ENCODE results near the gene FXR2. TPM values are rescaled to one million over a fixed set of nuclear protein-coding genes. Genes with fewer than 3 reads are reported as not detected.

FXR2 gene
- total and polyA plus RNA-seq, 3 donors from 2014 or later = 53.8 to 76.0 (median 60.3) TPM

- Histone ChIP-seq H3K4me1 (peaks cover 12% of the 10 kb centered on the region), H3K27me3 (no peaks in the 10 kb centered on the region), H3K36me3 (ENCODE audit: low read depth, missing control alignments) (no peaks in the 10 kb centered on the region), H3K27ac (no peak overlapping the region), H3K9me3 (no peaks in the 10 kb centered on the region), H3K4me3 (no peak overlapping the region)
- TF ChIP-seq POLR2A (IDR thresholded peaks at IDR 0.05) (no peak), CTCF (IDR thresholded peaks at IDR 0.05) (no peak)
- DNase-seq = no peak
- 76 to 86% methylated on average over 5 of the region's 5 CpGs for WGBS, 2 donors
- intact Hi-C loops (cut with DNase I; ENCODE audit: low total_unique reads) = loop anchor here (10.0 kb wide), 1 partner anchor 215 kb away; the partner anchor contains the start of genes KCTD11 and TMEM95
Measured at GRCh38 chr17:7569571-7569970, 45.1 kb downstream of the FXR2 start.

- 63 to 65% methylated on average over 22 to 30 of the region's 30 CpGs for WGBS, 2 donors
- Histone ChIP-seq H3K36me3 (ENCODE audit: low read depth, missing control alignments) (no peaks in the 10 kb centered on the region), H3K4me3 (peak overlapping the region in 1 of 2 donors; percentile 76), H3K27ac (no peak overlapping the region), H3K27me3 (no peaks in the 10 kb centered on the region), H3K9me3 (no peaks in the 10 kb centered on the region), H3K4me1 (peaks cover 42% of the 10 kb centered on the region)
- DNase-seq = no peak
- TF ChIP-seq CTCF (IDR thresholded peaks at IDR 0.05) = no peak
- TF ChIP-seq POLR2A (IDR thresholded peaks at IDR 0.05) = no peak
- intact Hi-C loops (cut with DNase I; ENCODE audit: low total_unique reads) = loop anchor here (10.0 kb wide), 1 partner anchor 208 kb away; the partner anchor contains the start of genes KCTD11 and TMEM95
Measured at GRCh38 chr17:7563115-7563869, 51.4 kb downstream of the FXR2 start.

GRCh38 chr17:7562208-7562605, 52.5 kb downstream of the FXR2 start:
- H3K9me3 ChIP-seq = no peaks in the 10 kb centered on the region
- TF ChIP-seq POLR2A (IDR thresholded peaks at IDR 0.05) (no peak), CTCF (IDR thresholded peaks at IDR 0.05) (no peak)
- H3K4me3 ChIP-seq = peak overlapping the region; percentile 76 to 93
- DNase-seq = no peak
- 0% methylated on average over 14 to 27 of the region's 28 CpGs for WGBS, 2 donors
- H3K36me3 ChIP-seq (ENCODE audit: low read depth, missing control alignments) = no peaks in the 10 kb centered on the region
- H3K27ac ChIP-seq = peak overlapping the region; percentile 67 to 92
- intact Hi-C loops (cut with DNase I; ENCODE audit: low total_unique reads) = loop anchor here (10.0 kb wide), 1 partner anchor 207 kb away; the partner anchor contains the start of genes KCTD11 and TMEM95
- no peaks in the 10 kb centered on the region for H3K27me3 ChIP-seq
- H3K4me1 ChIP-seq = peaks cover 53% of the 10 kb centered on the region

GRCh38 chr17:7561589-7562207, 53.0 kb downstream of the FXR2 start, which contains the start of gene SENP3:
Gene SENP3, plus strand, starts transcription at chr17:7561919. Its CDS starts 1,158 bp downstream, at chr17:7563077.
- Histone ChIP-seq H3K27ac (peak within 1 kb of the TSS; percentile 67 to 92), H3K27me3 (no peaks in the 10 kb centered on the region), H3K9me3 (no peaks in the 10 kb centered on the region), H3K4me3 (peak within 1 kb of the TSS; percentile 76 to 93), H3K4me1 (peaks cover 53% of the 10 kb centered on the region), H3K36me3 (ENCODE audit: low read depth, missing control alignments) (no peaks in the 10 kb centered on the region)
- peak; percentile 93 for DNase-seq
- no peak for TF ChIP-seq POLR2A (IDR thresholded peaks at IDR 0.05)
- TF ChIP-seq CTCF (IDR thresholded peaks at IDR 0.05) = peak in 2 of 3 experiments; percentile 16 to 28
- 0 to 1% methylated on average over 34 to 82 of the region's 82 CpGs for WGBS, 2 donors
- intact Hi-C loops (cut with DNase I; ENCODE audit: low total_unique reads) = loop anchor here (10.0 kb wide), 1 partner anchor 207 kb away; the partner anchor contains the start of genes KCTD11 and TMEM95

Data from testis (tissue), 3 donors.